GM06990 (cell line): ENCODE results near the gene HTT-AS.

Experiments
- DNase-seq: peaks from one replicate; pipeline ENCODE4 v3.0.0-alpha.2; 2011; ENCODE audit not compliant: insufficient read length; ENCODE audit errors: extremely low read depth
- H3K27me3 ChIP-seq: replicated peaks from 2 replicates; pipeline ENCODE4 v1.6.0; 2011; ENCODE audit warnings: low read length; ENCODE audit not compliant: control insufficient read depth, insufficient read depth
- H3K36me3 ChIP-seq: 2 replicates; pipeline ENCODE4 v1.5.1; 2011; ENCODE audit warnings: low read length; ENCODE audit not compliant: control insufficient read depth, insufficient read depth
- H3K4me3 ChIP-seq: replicated peaks from 2 replicates; pipeline ENCODE4 v1.5.1; 2011; ENCODE audit warnings: low read depth, mild to moderate bottlenecking, control low read depth, low read length
- TF ChIP-seq, protein P1 (sequence below): IDR thresholded peaks from 2 replicates; pipeline ENCODE4 v1.5.1; 2011; ENCODE audit warnings: low read length, control low read depth, mild to moderate bottlenecking, inconsistent platforms; ENCODE audit not compliant: insufficient read depth, poor library complexity, severe bottlenecking

Gene HTT-AS

DNA sequence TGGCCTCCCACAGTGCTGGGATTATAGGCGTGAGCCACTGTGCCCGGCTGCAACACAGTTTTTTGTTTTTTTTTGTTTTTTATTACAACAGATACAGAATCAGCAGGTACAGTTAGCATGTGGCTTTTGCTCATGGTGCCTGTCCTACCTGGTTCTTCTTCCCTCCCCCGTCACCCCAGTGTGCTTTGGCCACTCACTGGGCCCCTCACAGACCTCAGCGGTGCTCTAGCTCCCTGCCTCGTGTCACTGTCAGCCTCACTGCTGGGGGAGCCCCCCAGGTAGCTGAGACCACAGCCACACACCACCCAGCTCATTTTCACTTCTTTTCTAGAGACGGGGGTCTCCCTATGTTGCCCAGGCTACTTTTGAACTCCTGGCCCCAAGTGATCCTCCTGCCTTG is 38.7 kb downstream of the HTT-AS start:
- Histone ChIP-seq H3K36me3 (no peaks in the 10 kb centered on the region), H3K27me3 (no peaks in the 10 kb centered on the region; the same call in 1 of the 2 replicates), H3K4me3 (no peak overlapping the region)
- DNase-seq: no peak
- TF ChIP-seq, protein P1, sequence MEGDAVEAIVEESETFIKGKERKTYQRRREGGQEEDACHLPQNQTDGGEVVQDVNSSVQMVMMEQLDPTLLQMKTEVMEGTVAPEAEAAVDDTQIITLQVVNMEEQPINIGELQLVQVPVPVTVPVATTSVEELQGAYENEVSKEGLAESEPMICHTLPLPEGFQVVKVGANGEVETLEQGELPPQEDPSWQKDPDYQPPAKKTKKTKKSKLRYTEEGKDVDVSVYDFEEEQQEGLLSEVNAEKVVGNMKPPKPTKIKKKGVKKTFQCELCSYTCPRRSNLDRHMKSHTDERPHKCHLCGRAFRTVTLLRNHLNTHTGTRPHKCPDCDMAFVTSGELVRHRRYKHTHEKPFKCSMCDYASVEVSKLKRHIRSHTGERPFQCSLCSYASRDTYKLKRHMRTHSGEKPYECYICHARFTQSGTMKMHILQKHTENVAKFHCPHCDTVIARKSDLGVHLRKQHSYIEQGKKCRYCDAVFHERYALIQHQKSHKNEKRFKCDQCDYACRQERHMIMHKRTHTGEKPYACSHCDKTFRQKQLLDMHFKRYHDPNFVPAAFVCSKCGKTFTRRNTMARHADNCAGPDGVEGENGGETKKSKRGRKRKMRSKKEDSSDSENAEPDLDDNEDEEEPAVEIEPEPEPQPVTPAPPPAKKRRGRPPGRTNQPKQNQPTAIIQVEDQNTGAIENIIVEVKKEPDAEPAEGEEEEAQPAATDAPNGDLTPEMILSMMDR: no peak

DNA sequence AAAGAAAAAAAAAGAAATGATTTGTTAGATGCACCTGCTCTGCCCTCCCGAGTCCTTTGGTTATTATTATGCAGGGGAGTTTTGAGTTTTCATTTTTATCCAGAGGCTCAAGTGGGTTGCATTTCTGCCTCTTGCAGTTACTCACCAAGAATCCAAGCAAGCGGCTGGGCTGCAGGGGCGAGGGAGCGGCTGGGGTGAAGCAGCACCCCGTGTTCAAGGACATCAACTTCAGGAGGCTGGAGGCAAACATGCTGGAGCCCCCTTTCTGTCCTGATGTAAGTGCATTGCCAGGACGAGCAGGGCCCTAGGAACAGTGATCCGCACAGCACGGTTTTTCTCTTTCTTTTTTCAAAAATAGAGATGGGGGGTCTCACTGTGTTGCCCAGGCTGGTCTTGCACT is 39.1 kb downstream of the HTT-AS start:
- Histone ChIP-seq H3K27me3 (no peaks in the 10 kb centered on the region; the same call in 1 of the 2 replicates), H3K36me3 (no peaks in the 10 kb centered on the region), H3K4me3 (no peak overlapping the region)
- TF ChIP-seq, protein P1: no peak
- DNase-seq: no peak

DNA sequence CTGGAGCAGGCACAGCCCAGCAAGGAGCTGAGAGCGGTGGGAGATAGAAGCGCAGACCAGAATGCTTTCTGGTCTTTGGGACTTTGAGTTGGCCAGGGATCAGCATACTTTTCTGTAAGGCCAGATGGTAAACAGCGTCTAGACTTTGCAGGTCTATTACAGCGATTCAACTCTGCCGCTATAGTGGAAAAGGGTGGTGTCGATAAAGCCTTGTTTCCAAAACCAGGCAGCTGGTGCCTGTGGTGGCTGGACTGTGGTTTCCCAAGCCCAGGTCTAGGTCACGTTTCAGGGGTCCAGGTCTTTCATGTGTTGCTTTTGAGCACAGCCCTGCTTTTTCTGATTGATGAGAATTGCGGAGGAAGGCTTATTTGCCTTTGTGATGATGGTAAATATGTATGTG is 40.1 kb downstream of the HTT-AS start:
- H3K27me3 ChIP-seq: no peaks in the 10 kb centered on the region; the same call in 1 of the 2 replicates
- H3K36me3 ChIP-seq: no peaks in the 10 kb centered on the region

DNA sequence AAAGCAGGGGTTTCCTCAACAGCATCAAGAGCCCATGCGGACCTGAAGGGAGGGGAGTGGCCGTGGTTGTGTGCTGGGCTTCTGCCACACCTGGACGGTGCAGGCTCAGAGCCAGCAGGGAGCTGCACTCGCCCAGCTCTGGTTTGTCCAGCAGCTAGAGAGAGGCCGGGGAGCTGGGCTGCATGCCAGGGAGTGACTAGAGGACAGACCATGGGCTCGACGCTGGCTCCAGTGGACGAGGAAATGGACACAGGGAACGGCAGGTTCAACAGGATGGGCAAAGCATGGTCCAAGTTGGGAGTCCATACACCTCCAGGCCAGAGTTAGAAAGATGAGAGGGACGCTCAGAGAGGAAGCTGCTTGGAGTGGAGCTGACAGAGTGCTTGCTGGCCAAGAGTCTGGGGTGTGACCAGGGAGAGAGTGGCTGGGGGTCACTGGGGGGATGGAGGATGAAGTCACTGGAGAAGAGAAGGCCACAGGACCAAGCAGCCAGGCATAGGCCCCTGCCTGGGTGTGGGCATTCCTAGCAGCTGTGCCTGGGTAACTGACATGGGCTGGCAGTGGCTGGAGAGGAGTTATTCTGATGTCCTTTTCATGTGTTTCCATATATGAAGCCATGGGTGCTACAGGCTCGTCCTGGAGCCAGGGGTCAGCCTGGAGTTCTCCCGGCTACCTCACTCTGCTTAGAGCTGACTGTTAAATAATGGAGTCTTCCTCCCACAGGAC is 42.8 kb downstream of the HTT-AS start:
- no peak for DNase-seq
- Histone ChIP-seq H3K36me3 (no peaks in the 10 kb centered on the region), H3K27me3 (no peaks in the 10 kb centered on the region; the same call in 1 of the 2 replicates), H3K4me3 (no peak overlapping the region)
- TF ChIP-seq, protein P1: no peak

More for the DNA sequence above, 40.1 kb downstream of the HTT-AS start:
- DNase-seq: no peak
- H3K4me3 ChIP-seq: no peak overlapping the region
- TF ChIP-seq, protein P1: no peak

DNA sequence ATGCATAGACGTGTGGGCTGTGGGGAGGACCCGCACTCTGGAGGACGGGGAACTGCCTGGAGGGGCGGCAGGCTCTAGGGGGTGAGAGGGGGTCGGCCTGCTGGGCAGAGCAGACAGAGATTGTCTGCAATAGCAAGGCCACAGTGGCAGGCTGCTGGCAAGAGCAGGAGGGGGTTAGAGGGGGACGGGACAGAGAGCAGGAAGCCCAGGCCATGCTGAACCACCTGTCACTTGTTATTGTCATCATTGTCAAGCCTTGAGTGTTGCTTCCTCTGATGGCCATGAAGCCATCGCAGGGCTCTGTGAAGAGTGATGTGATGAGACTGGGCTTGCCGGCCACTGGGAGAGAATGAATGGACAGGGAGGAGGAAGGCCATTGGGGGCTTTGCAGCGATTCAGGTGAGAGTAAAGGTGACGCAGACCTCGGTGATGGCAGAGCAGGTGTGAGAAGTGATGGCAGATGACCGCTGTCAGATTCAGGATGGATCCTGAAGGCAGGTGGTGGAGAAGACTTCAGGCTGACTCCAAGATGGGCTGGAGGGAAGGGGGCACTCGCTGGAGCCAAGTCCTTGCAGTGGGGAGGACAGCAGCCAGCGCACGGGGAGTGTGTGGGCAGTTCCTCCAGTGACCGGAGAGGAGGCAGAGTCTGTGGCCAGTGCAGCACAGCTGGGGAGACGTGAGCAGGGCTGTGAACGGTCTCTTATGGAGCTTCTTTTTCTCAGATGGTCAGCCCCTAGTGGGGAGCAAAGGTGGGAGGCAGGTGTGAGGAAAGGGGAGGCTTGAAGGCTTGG is 43.6 kb downstream of the HTT-AS start:
- Histone ChIP-seq H3K27me3 (no peaks in the 10 kb centered on the region; the same call in 1 of the 2 replicates), H3K4me3 (no peak overlapping the region), H3K36me3 (no peaks in the 10 kb centered on the region)
- no peak for DNase-seq
- TF ChIP-seq, protein P1: no peak
